Endothelial cell (in vitro differentiated cells): ENCODE measurements around the gene FADS1. TPM values are rescaled to one million over a fixed set of nuclear protein-coding genes. Genes with fewer than 3 reads are reported as not detected.

Experiments used
- DNase-seq: peaks from one replicate; pipeline ENCODE4 v3.0.0; 2021; ENCODE audit warnings: low spot score
- H3K27ac Mint-ChIP-seq: one replicate; pipeline ENCODE4 v1.8.0; 2021; ENCODE audit warnings: mixed read lengths, inconsistent platforms; ENCODE audit not compliant: unreplicated experiment
- H3K27me3 Mint-ChIP-seq: one replicate; pipeline ENCODE4 v1.8.0; 2021; ENCODE audit warnings: mild to moderate bottlenecking, moderate library complexity, mixed read lengths, inconsistent platforms; ENCODE audit not compliant: unreplicated experiment
- H3K36me3 Mint-ChIP-seq: one replicate; pipeline ENCODE4 v1.8.0; 2021; ENCODE audit warnings: mild to moderate bottlenecking, low read depth, mixed read lengths, inconsistent platforms; ENCODE audit not compliant: unreplicated experiment
- H3K4me1 Mint-ChIP-seq: one replicate; pipeline ENCODE4 v1.8.0; 2021; ENCODE audit warnings: mild to moderate bottlenecking, mixed read lengths, inconsistent platforms; ENCODE audit not compliant: unreplicated experiment
- H3K4me3 Mint-ChIP-seq: one replicate; pipeline ENCODE4 v1.8.0; 2021; ENCODE audit warnings: mild to moderate bottlenecking, mixed read lengths, inconsistent platforms; ENCODE audit not compliant: unreplicated experiment
- H3K9me3 Mint-ChIP-seq: one replicate; pipeline ENCODE4 v1.8.0; 2021; ENCODE audit warnings: mixed read lengths, inconsistent platforms; ENCODE audit not compliant: unreplicated experiment
- CTCF ChIP-seq: fragments of 200-600 bp; sonication (generic); IDR thresholded peaks from one replicate; pipeline ENCODE4 v1.5.0; 2021; ENCODE audit warnings: antibody characterized with exemption; ENCODE audit not compliant: unreplicated experiment
- total RNA-seq: library from RNA; stranded (reverse); fragmentation: NEBNext Ultra II Directional; extraction: Animal tissue kit (Norgen Biotek cat#: 25700); gene quantifications from one replicate; pipeline ENCODE4 v1.2.1, GENCODE V29; 2021; ENCODE audit not compliant: unreplicated experiment

FADS1 gene
- total RNA-seq, 1 donor from 2014 or later: 102 TPM

- Mint-ChIP-seq H3K36me3 (no peaks in the 10 kb centered on the region), H3K4me3 (peak overlapping the region; percentile 12), H3K9me3 (no peaks in the 10 kb centered on the region), H3K27ac (no peak overlapping the region), H3K27me3 (peaks cover 21% of the 10 kb centered on the region), H3K4me1 (peaks cover 13% of the 10 kb centered on the region)
- no peak for DNase-seq
- TF ChIP-seq CTCF: no peak
These were observed 65.4 kb downstream of the FADS1 start for GRCh38 chr11:61751384-61751783.

GRCh38 chr11:61750631-61751273 is 66.1 kb downstream of the FADS1 start:
- H3K27me3 Mint-ChIP-seq: peaks cover 24% of the 10 kb centered on the region
- no peak for DNase-seq
- H3K4me1 Mint-ChIP-seq: peaks cover 7% of the 10 kb centered on the region
- TF ChIP-seq CTCF: no peak
- no peak overlapping the region for H3K27ac Mint-ChIP-seq
- H3K9me3 Mint-ChIP-seq: no peaks in the 10 kb centered on the region
- peak overlapping the region; percentile 12 for H3K4me3 Mint-ChIP-seq
- no peaks in the 10 kb centered on the region for H3K36me3 Mint-ChIP-seq

Other genes starting within 250 kb of the FADS1 start
- 9.7 TPM for gene SYT7, start 235.9 kb downstream of the FADS1 start, total RNA-seq
- 3.2 TPM for gene DAGLA, start 136.6 kb downstream of the FADS1 start, total RNA-seq
- gene MYRF, start 64.4 kb downstream of the FADS1 start, total RNA-seq: 1.5 TPM
- gene TMEM258, start 24.4 kb downstream of the FADS1 start, total RNA-seq: 125 TPM
- gene FEN1, start 24.1 kb downstream of the FADS1 start, total RNA-seq: 22.0 TPM
- 682 TPM for gene FADS2, start 11.3 kb upstream of the FADS1 start, total RNA-seq
- gene FADS3, start 74.5 kb upstream of the FADS1 start, total RNA-seq: 42.0 TPM
- gene RAB3IL1, start 100.6 kb upstream of the FADS1 start, total RNA-seq: 8.9 TPM
- 0.08 TPM for gene BEST1, start 133.3 kb upstream of the FADS1 start, total RNA-seq
- gene FTH1, start 150.6 kb upstream of the FADS1 start, total RNA-seq: 837 TPM